MCF 10A (cell line): Measurements from ENCODE around the gene LTBP4. TPM values are rescaled to one million over a fixed set of nuclear protein-coding genes. Genes with fewer than 3 reads are reported as not detected.

Source experiments
- BruUV-seq: library from RNA; stranded (reverse); fragments of 400-500 nt; replicated peaks from 2 replicates; lab custom pipeline; 2021; lab: Mats Ljungman, UMichigan
- CTCF ChIA-PET: fragments of 300-600 bp; sonication (Branson Sonifier 250); formaldehyde crosslinking; extraction: SDS; loops from one replicate; lab custom pipeline; 2021; ENCODE audit warnings: antibody characterized with exemption, inconsistent platforms; lab: Yijun Ruan, JAX
- POLR2A ChIA-PET: fragments of 300-600, 350-650 bp; sonication (Branson Sonifier 250); formaldehyde crosslinking; extraction: SDS; loops from one replicate; lab custom pipeline; 2020; ENCODE audit warnings: antibody characterized with exemption, inconsistent platforms; lab: Yijun Ruan, JAX
- DNase-seq: peaks from one replicate; pipeline ENCODE4 v3.0.0-alpha.2; 2018; ENCODE audit not compliant: unreplicated experiment
- H3K27ac Mint-ChIP-seq: one replicate; pipeline ENCODE4 v1.8.0; 2022; ENCODE audit warnings: mild to moderate bottlenecking, low read depth, mixed read lengths; ENCODE audit not compliant: unreplicated experiment
- H3K27me3 Mint-ChIP-seq: one replicate; pipeline ENCODE4 v1.8.0; 2022; ENCODE audit warnings: mixed read lengths; ENCODE audit not compliant: insufficient read depth, unreplicated experiment
- H3K36me3 Mint-ChIP-seq: one replicate; pipeline ENCODE4 v1.8.0; 2022; ENCODE audit warnings: mild to moderate bottlenecking, moderate library complexity, mixed read lengths; ENCODE audit not compliant: insufficient read depth, unreplicated experiment
- H3K4me1 Mint-ChIP-seq: one replicate; pipeline ENCODE4 v1.8.0; 2022; ENCODE audit warnings: mixed read lengths; ENCODE audit not compliant: insufficient read depth, unreplicated experiment
- H3K4me3 Mint-ChIP-seq: one replicate; pipeline ENCODE4 v1.8.0; 2022; ENCODE audit warnings: mild to moderate bottlenecking, moderate library complexity, mixed read lengths; ENCODE audit not compliant: unreplicated experiment
- H3K9me3 Mint-ChIP-seq: one replicate; pipeline ENCODE4 v1.8.0; 2022; ENCODE audit warnings: mixed read lengths; ENCODE audit not compliant: unreplicated experiment
- intact Hi-C: fragments of 100-400 bp; cut with micrococcal nuclease; formaldehyde crosslinking; loops from 2 replicates; pipeline ENCODE4 v1.14.1; 2022
- total RNA-seq: library from RNA; stranded (reverse); gene quantifications from 2 replicates; pipeline ENCODE4 v1.2.3, GENCODE V29; 2022
- TF ChIP-seq, protein P1 (sequence below): fragments of 200-600 bp; IDR thresholded peaks from one replicate; pipeline ENCODE4 v1.8.0; 2022; ENCODE audit warnings: antibody characterized with exemption, mild to moderate bottlenecking; ENCODE audit not compliant: unreplicated experiment

The LTBP4 gene
- total RNA-seq, 1 experiment from 2014 or later: 76.4 TPM

DNA sequence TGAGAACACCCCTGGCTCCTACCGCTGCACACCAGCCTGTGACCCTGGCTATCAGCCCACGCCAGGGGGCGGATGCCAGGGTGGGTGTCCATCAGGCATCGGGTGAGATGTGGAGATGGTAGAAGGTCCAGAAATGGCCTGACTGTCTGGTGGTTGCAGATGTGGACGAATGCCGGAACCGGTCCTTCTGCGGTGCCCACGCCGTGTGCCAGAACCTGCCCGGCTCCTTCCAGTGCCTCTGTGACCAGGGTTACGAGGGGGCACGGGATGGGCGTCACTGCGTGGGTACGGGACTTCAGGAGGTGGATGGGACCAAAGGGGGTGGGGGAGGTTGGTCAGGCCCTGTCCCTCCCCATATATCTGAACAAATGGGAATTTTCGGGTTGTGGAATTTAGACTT is 15.8 kb downstream of the LTBP4 start:
- POLR2A ChIA-PET: interaction anchor here (0.8 to 1.2 kb wide), 2 partner anchors 9 to 11 kb away, joined by 3 to 4 read pairs; no protein-coding TSS in a partner anchor
- TF ChIP-seq, protein P1, sequence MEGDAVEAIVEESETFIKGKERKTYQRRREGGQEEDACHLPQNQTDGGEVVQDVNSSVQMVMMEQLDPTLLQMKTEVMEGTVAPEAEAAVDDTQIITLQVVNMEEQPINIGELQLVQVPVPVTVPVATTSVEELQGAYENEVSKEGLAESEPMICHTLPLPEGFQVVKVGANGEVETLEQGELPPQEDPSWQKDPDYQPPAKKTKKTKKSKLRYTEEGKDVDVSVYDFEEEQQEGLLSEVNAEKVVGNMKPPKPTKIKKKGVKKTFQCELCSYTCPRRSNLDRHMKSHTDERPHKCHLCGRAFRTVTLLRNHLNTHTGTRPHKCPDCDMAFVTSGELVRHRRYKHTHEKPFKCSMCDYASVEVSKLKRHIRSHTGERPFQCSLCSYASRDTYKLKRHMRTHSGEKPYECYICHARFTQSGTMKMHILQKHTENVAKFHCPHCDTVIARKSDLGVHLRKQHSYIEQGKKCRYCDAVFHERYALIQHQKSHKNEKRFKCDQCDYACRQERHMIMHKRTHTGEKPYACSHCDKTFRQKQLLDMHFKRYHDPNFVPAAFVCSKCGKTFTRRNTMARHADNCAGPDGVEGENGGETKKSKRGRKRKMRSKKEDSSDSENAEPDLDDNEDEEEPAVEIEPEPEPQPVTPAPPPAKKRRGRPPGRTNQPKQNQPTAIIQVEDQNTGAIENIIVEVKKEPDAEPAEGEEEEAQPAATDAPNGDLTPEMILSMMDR: no peak
- no TSS peak for BruUV-seq
- no peaks in the 10 kb centered on the region for H3K9me3 Mint-ChIP-seq
- no peak for DNase-seq
- intact Hi-C loops: no loop called here
- H3K36me3 Mint-ChIP-seq: peaks cover 39% of the 10 kb centered on the region
- CTCF ChIA-PET: interaction anchor here (0.8 to 4.4 kb wide), 2 partner anchors 17 to 18 kb away, joined by 3 to 37 read pairs; no protein-coding TSS in a partner anchor
- H3K4me3 Mint-ChIP-seq: no peak overlapping the region
- H3K27ac Mint-ChIP-seq: no peak overlapping the region
- peaks cover 6% of the 10 kb centered on the region for H3K4me1 Mint-ChIP-seq
- H3K27me3 Mint-ChIP-seq: no peaks in the 10 kb centered on the region

DNA sequence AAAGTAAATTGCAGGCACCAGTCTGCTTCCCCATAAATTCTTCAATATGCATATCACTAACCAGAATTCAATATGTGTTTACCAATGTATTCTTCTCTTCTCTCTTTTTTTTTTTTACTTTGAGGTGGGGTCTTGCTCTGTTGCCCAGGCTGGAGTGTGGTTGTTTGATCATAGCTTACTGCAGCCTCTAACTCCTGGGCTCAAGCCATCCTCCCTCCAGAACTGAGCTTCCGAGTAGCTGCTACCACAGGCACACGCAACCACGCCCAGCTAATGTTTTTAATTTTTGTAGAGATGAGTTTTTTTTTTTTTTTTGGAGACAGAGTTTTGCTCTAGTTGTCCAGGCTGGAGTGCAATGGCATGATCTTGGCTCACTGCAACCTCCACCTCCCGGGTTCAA is 16.8 kb downstream of the LTBP4 start:
- ChIA-PET POLR2A (interaction anchor here (0.6 kb wide), 1 partner anchor 479 kb away, joined by 3 read pairs; no protein-coding TSS in a partner anchor), CTCF (interaction anchor here (1.3 kb wide), 1 partner anchor 17 kb away, joined by 3 read pairs; no protein-coding TSS in a partner anchor)
- TF ChIP-seq, protein P1: no peak
- DNase-seq: no peak
- peaks cover 6% of the 10 kb centered on the region for H3K4me1 Mint-ChIP-seq
- intact Hi-C loops: no loop called here
- no peaks in the 10 kb centered on the region for H3K9me3 Mint-ChIP-seq
- peaks cover 39% of the 10 kb centered on the region for H3K36me3 Mint-ChIP-seq
- H3K4me3 Mint-ChIP-seq: no peak overlapping the region
- BruUV-seq: no TSS peak
- no peaks in the 10 kb centered on the region for H3K27me3 Mint-ChIP-seq
- H3K27ac Mint-ChIP-seq: no peak overlapping the region

DNA sequence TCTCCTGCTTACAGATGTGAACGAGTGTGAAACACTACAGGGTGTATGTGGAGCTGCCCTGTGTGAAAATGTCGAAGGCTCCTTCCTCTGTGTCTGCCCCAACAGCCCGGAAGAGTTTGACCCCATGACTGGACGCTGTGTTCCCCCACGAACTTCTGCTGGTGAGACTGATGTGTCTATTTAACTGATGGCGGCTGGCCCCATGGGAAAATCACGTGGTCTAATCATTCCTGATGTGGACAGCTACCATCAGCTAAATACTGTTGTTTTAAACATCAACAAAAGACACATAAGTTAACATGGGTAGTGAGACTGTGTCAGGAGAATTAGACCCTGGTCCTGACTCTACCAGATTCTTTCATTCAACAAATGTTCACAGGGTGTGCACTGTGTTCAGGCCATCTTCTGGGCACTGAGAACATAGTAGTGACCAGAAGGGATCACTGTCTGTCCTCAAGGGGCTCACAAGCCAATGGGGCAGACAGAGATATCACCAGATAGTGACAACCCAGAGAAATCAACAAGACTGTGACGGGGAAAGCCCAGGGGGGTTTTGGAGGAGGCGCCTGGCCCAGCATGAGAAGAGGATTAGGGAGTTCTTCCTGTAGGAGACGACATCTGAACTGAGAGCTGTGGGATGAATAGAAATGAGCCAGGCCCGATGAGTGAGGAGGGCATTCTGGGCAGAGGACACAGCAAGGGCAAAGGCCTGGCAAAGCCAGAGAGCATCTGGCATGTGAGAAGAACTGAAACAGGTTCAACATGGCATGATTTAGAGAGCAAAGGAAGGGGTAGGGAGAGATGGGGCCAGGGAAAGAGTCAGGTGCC is 18.4 kb downstream of the LTBP4 start:
- no peak for DNase-seq
- H3K36me3 Mint-ChIP-seq: peaks cover 35% of the 10 kb centered on the region
- ChIA-PET POLR2A (no interaction called here), CTCF (interaction anchor here (0.5 to 5.1 kb wide), 3 partner anchors 15 to 131 kb away, joined by 3 to 48 read pairs (median 4); no protein-coding TSS in a partner anchor)
- BruUV-seq: no TSS peak
- H3K4me3 Mint-ChIP-seq: no peak overlapping the region
- H3K9me3 Mint-ChIP-seq: no peaks in the 10 kb centered on the region
- TF ChIP-seq, protein P1: no peak
- H3K27ac Mint-ChIP-seq: no peak overlapping the region
- no peaks in the 10 kb centered on the region for H3K27me3 Mint-ChIP-seq
- intact Hi-C loops: no loop called here
- H3K4me1 Mint-ChIP-seq: peaks cover 5% of the 10 kb centered on the region

DNA sequence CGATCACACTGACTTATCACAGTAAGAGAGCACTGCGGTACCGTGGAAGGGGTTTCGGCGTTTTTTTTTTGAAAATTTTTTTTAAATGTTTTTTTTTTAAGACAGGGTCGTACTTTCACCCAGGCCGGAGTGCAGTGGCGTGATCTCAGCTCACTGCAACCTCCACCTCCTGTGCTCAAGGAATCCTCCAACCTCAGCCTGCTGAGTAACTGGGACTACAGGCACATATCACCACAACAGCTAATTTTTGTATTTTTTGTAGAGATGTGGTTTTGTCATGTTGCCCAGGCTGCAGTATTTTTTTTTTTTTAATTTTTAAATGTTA is 19.0 kb downstream of the LTBP4 start:
- intact Hi-C loops: no loop called here
- Mint-ChIP-seq H3K4me1 (no peaks in the 10 kb centered on the region), H3K4me3 (no peak overlapping the region), H3K27me3 (no peaks in the 10 kb centered on the region), H3K27ac (no peak overlapping the region), H3K9me3 (no peaks in the 10 kb centered on the region), H3K36me3 (peaks cover 33% of the 10 kb centered on the region)
- no peak for DNase-seq
- TF ChIP-seq, protein P1: no peak
- CTCF ChIA-PET: interaction anchor here (0.5 to 5.1 kb wide), 2 partner anchors 15 to 70 kb away, joined by 3 to 48 read pairs; no protein-coding TSS in a partner anchor
- POLR2A ChIA-PET: interaction anchor here (0.6 to 0.7 kb wide), 3 partner anchors 129 to 1777 kb away, joined by 3 to 5 read pairs (median 3); no protein-coding TSS in a partner anchor
- no TSS peak for BruUV-seq
